Activated naive CD4-positive, alpha-beta T cell treated with anti-CD3 and anti-CD28 coated beads, Interleukin-2, amount 50 U/mL, for 24 hours (primary cell): Measurements from ENCODE around the gene KCNH8.

Experiments
- H3K27ac Mint-ChIP-seq: one replicate; pipeline ENCODE4 v1.8.0; 2021; ENCODE audit warnings: mild to moderate bottlenecking, mixed read lengths
- H3K27me3 Mint-ChIP-seq: one replicate; pipeline ENCODE4 v1.8.0; 2021; ENCODE audit warnings: mixed read lengths
- H3K36me3 Mint-ChIP-seq: one replicate; pipeline ENCODE4 v1.8.0; 2021; ENCODE audit warnings: mixed read lengths
- H3K4me1 Mint-ChIP-seq: one replicate; pipeline ENCODE4 v1.8.0; 2021; ENCODE audit warnings: mixed read lengths
- H3K4me3 Mint-ChIP-seq: one replicate; pipeline ENCODE4 v1.8.0; 2021; ENCODE audit warnings: mild to moderate bottlenecking, mixed read lengths
- H3K9me3 Mint-ChIP-seq: one replicate; pipeline ENCODE4 v1.8.0; 2021; ENCODE audit warnings: mixed read lengths

KCNH8 gene

DNA sequence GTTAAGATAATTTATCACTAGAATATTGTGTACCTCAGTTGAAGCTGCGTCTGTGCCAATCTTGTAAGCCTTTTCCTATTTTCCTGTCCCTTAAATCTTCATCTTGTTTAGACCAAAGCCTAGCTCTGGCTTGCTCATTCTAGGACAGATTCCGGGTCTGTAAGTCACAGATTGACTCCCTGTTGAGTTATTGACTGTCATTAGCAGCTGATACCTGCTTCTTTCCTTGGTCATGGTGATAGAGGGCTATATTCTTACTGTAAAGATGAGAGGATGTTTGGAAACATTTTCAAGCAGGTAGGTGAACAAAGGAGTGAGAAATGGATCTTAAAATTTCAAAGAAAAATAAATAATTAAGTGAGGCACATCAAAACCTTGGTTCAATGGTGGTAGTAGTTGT is 200.2 kb downstream of the KCNH8 start:
- no peaks in the 10 kb centered on the region for H3K36me3 Mint-ChIP-seq
- H3K27ac Mint-ChIP-seq = no peak overlapping the region
- H3K4me1 Mint-ChIP-seq = no peaks in the 10 kb centered on the region
- no peaks in the 10 kb centered on the region for H3K9me3 Mint-ChIP-seq
- H3K4me3 Mint-ChIP-seq = no peak overlapping the region
- H3K27me3 Mint-ChIP-seq = peaks cover 8% of the 10 kb centered on the region

DNA sequence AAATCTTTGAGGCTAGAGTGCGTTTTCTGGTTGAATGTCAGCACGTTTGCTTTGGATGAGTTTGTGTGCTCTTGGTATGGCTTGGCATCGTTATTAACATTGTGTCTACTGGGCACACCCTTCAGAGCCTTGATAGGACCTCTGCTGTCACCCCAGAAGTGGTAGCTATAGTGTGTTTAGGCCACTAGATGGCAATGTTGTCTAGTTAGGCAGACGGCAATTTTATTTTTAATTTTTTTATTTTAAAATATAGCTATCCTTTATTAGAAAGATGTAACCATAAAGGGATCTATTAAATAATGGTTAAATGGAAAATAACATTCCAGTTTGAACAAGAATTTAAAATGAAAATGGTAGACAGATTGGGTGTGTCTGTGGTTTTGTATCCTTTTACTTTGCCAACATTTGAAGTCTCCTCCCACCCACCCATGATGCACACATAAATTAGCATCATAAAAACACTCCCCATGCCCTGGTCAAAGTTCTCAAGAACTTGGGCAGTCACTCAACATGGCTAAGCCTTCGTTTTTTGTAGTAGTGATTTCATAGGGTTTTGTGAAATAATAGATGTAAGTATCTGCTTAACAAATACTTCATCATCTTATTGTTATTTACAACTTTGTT is 200.7 kb downstream of the KCNH8 start:
- Mint-ChIP-seq H3K4me3 (no peak overlapping the region), H3K9me3 (no peaks in the 10 kb centered on the region), H3K27ac (no peak overlapping the region), H3K27me3 (peaks cover 8% of the 10 kb centered on the region), H3K4me1 (no peaks in the 10 kb centered on the region), H3K36me3 (no peaks in the 10 kb centered on the region)

DNA sequence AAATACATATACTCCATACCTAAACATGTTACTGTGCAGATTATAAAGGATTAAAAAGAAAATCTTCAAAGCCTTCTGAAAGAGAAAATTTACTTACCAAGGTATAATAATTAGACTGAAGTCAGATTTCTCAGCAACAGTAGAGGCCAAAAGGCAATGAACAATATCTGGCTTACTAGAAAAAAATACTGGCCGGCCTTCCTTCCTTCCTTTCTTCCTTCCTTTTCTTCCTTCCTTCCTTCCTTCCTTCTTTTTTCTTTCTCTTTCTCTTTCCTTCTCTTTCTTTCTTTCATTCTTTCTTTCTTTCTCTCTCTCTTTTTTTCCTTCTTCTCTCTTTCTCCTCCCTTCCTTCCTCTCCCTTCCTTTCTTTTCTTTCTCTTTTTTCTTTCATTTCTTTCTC is 209.6 kb downstream of the KCNH8 start:
- Mint-ChIP-seq H3K27ac (no peak overlapping the region), H3K4me1 (no peaks in the 10 kb centered on the region), H3K27me3 (no peaks in the 10 kb centered on the region), H3K4me3 (no peak overlapping the region), H3K36me3 (no peaks in the 10 kb centered on the region), H3K9me3 (no peaks in the 10 kb centered on the region)

DNA sequence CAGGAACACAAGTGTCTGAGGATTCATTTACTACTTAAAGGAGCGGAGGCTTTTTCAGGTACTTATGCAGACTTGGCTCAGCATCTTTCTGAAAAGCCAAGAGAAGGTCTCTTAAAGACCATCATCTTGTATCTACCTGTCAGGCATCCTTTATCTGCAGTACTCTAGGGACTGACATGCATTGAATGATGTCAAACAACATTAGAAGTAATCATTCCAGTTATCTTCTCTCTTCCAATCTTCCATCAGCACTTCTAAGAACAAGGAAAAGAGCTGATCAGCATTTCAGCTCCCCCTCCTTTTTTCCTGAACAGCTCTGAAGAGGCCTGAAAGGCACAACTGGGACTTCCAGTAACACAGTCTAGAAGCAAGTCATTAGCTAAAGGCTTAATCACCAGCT is 214.8 kb downstream of the KCNH8 start:
- Mint-ChIP-seq H3K27me3 (no peaks in the 10 kb centered on the region), H3K36me3 (no peaks in the 10 kb centered on the region), H3K9me3 (no peaks in the 10 kb centered on the region), H3K27ac (no peak overlapping the region), H3K4me3 (no peak overlapping the region), H3K4me1 (no peaks in the 10 kb centered on the region)

DNA sequence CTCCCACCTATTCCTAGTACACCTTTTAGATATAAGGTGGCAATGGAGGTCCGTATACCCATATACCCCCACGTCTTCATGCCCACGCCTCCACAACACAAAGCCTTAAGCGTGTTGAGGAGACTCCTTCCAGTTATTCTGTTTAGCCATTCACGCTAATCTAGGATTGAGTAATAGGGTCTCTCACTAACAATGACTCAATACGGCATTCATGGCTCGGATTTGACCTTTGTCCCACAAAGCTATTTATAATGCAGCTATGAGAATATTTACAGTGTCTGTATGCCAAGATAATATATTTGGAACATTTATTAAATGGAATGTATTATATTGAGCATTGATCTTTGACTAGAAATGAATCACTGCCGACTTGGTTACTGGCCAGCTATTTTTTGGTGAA is 215.8 kb downstream of the KCNH8 start:
- no peak overlapping the region for H3K4me3 Mint-ChIP-seq

DNA sequence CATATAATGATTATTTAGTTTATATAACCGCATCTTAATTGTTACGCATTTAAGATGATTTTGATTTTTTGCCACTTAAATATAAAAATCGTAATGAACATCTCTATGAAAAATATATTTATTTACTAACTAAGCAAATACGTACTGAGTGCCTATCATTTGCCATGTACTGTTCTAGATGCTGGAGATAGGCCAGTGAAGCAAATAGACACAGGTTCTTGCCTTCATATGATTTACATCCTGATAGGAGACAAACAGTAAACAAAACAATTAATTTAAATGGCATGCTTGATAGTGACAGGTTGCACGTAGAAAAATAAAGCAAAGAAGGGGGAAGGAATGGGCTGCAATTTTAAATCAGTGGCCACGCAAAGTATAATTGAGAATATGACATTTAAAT is 217.2 kb downstream of the KCNH8 start:
- H3K4me3 Mint-ChIP-seq = no peak overlapping the region
- no peaks in the 10 kb centered on the region for H3K27me3 Mint-ChIP-seq
- H3K36me3 Mint-ChIP-seq = no peaks in the 10 kb centered on the region
- no peak overlapping the region for H3K27ac Mint-ChIP-seq
- H3K9me3 Mint-ChIP-seq = no peaks in the 10 kb centered on the region
- no peaks in the 10 kb centered on the region for H3K4me1 Mint-ChIP-seq

More for the DNA sequence above, 215.8 kb downstream of the KCNH8 start:
- H3K4me1 Mint-ChIP-seq = no peaks in the 10 kb centered on the region
- H3K36me3 Mint-ChIP-seq = no peaks in the 10 kb centered on the region
- H3K27ac Mint-ChIP-seq = no peak overlapping the region
- no peaks in the 10 kb centered on the region for H3K9me3 Mint-ChIP-seq
- H3K27me3 Mint-ChIP-seq = no peaks in the 10 kb centered on the region

DNA sequence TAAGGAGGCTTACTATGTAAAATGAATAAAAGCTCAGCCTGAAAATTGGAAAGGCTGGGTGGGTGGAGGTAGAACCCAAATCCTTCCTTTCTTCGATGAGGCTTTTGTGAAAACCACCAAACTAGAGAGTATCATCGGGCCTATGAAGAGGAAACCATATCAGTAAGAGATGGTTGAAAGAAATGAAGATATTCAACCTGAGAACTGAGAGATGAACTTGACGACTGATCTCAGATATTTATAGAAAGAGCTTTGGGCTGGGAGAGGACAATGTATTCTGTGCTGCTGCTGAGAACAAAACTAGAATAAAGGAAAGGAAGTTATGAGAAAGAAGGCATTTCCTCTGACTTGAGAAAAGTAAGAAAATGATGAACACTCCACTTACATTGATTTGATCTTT is 236.6 kb downstream of the KCNH8 start:
- no peak overlapping the region for H3K4me3 Mint-ChIP-seq
- no peaks in the 10 kb centered on the region for H3K36me3 Mint-ChIP-seq

DNA sequence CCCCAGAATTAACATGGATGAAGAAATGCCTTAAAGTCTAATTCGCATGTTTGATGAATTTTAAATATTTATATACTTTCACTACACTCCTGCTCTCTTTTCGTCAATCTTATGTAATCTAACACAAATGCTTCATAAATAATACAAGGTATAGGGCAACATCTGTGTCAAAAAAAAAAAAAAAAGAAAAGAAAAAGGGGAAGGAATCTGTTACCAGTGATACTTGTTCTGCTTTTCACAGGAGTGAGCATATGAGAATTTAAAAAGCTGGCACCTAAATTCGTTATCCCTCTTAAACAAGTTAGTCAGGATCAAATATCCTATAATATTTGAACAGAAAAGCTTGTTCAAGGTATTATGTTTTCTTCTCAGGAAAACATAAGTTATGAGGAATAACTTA is 243.8 kb downstream of the KCNH8 start:
- Mint-ChIP-seq H3K27ac (no peak overlapping the region), H3K27me3 (peaks cover 6% of the 10 kb centered on the region), H3K9me3 (no peaks in the 10 kb centered on the region), H3K36me3 (no peaks in the 10 kb centered on the region), H3K4me3 (no peak overlapping the region), H3K4me1 (no peaks in the 10 kb centered on the region)

More for the DNA sequence above, 236.6 kb downstream of the KCNH8 start:
- H3K9me3 Mint-ChIP-seq = no peaks in the 10 kb centered on the region
- H3K4me1 Mint-ChIP-seq = no peaks in the 10 kb centered on the region
- H3K27ac Mint-ChIP-seq = no peak overlapping the region
- no peaks in the 10 kb centered on the region for H3K27me3 Mint-ChIP-seq

DNA sequence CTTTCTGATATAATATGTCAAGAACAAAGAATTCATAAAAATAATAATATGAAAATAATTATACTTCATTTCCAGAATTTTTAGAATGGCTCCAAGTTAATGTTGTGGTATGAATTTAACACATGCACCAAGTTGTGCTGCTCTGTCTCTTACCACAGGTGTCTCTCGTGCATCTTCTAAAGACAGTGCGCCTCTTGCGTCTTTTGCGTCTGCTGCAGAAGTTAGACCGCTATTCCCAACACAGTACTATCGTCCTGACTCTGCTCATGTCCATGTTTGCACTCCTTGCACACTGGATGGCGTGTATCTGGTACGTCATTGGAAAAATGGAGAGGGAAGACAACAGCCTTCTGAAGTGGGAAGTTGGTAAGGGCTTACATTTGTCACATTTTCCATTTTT is 246.6 kb downstream of the KCNH8 start:
- H3K27me3 Mint-ChIP-seq = peaks cover 6% of the 10 kb centered on the region
- no peaks in the 10 kb centered on the region for H3K36me3 Mint-ChIP-seq
- H3K9me3 Mint-ChIP-seq = no peaks in the 10 kb centered on the region
- H3K4me3 Mint-ChIP-seq = no peak overlapping the region
- H3K4me1 Mint-ChIP-seq = no peaks in the 10 kb centered on the region
- no peak overlapping the region for H3K27ac Mint-ChIP-seq

DNA sequence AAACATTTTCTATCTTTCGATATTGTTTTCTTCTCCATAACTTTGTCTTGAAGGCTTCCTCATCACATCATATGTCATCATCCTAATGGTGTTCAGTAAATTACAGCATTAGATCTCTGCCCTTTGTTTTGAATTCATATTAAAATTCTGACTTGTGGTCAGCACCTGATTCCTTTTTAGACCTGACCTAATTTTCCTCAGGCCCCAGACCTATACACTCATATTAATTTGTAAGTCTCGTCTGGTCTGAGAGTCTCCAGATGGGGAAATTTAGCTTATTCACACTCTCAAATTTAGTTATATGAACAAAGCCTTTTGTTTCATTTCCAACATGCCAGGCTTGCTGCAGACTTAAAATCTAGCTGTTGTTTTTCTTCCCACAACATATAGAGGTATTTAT is 248.4 kb downstream of the KCNH8 start:
- no peaks in the 10 kb centered on the region for H3K4me1 Mint-ChIP-seq
- H3K9me3 Mint-ChIP-seq = no peaks in the 10 kb centered on the region
- peaks cover 5% of the 10 kb centered on the region for H3K27me3 Mint-ChIP-seq
- H3K4me3 Mint-ChIP-seq = no peak overlapping the region
- no peak overlapping the region for H3K27ac Mint-ChIP-seq
- no peaks in the 10 kb centered on the region for H3K36me3 Mint-ChIP-seq

DNA sequence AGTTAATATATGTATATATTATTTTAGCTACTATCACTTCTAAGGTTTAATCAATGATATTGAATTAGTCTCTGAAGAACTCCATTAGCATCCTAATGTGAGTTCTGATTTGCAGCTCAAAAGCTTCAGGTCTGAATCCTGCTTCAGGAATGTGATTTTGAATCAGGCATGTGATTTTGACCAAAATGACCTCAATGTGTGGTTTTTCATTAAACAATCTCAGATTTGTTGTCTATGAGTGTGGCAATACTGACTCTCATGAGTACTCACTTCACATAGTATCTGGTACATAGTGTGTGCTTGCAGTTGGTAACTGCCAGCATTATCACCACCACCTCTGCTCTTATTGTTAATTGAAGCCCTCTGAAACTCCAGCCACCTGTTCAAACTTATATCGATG is 251.0 kb downstream of the KCNH8 start:
- Mint-ChIP-seq H3K27me3 (peaks cover 2% of the 10 kb centered on the region), H3K36me3 (no peaks in the 10 kb centered on the region)

DNA sequence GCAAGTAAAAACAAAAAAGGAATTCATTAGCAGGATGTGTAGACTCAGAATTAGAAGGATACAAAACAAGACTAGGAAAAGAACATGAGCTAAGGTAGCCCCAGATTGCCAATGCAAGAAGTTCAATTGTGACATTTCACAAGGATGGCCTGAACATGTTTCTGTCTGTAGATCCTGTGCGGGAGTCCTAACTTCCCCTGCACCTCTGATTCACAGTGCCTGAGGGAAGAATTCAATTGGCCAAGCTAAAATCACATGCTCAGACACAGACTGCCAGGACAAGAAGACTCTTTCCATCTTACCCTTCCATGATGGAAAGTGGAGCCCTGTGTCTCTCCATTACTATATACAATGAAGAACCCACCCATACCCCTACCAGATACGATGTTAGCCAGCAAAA is 251.5 kb downstream of the KCNH8 start:
- H3K4me1 Mint-ChIP-seq = no peaks in the 10 kb centered on the region
- H3K27me3 Mint-ChIP-seq = peaks cover 2% of the 10 kb centered on the region
- H3K27ac Mint-ChIP-seq = no peak overlapping the region

More for the DNA sequence above, 251.0 kb downstream of the KCNH8 start:
- no peak overlapping the region for H3K27ac Mint-ChIP-seq
- no peaks in the 10 kb centered on the region for H3K9me3 Mint-ChIP-seq
- no peak overlapping the region for H3K4me3 Mint-ChIP-seq
- H3K4me1 Mint-ChIP-seq = no peaks in the 10 kb centered on the region

DNA sequence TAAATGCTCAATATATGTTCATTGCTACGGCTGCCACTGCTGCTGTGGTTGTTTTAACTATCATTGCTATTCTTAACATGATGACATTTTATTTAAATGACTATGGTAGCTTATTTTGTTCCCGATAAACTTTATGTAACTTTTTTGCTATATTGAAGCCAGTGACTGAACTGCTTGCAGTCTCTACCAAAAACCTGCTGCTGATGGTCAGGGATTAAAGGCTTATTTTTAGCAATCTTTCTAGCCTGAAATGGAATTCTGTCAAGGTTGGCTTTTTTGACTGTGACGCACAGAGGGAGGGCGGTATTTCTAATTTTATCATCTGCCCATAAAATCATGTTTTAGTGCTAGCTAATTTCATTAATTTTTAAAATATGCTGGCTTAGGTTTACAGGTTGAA is 271.8 kb downstream of the KCNH8 start:
- H3K27ac Mint-ChIP-seq = no peak overlapping the region
- H3K4me3 Mint-ChIP-seq = no peak overlapping the region
- no peaks in the 10 kb centered on the region for H3K27me3 Mint-ChIP-seq
- H3K4me1 Mint-ChIP-seq = no peaks in the 10 kb centered on the region
- H3K9me3 Mint-ChIP-seq = no peaks in the 10 kb centered on the region
- H3K36me3 Mint-ChIP-seq = no peaks in the 10 kb centered on the region

More for the DNA sequence above, 251.5 kb downstream of the KCNH8 start:
- Mint-ChIP-seq H3K36me3 (no peaks in the 10 kb centered on the region), H3K4me3 (no peak overlapping the region), H3K9me3 (no peaks in the 10 kb centered on the region)

DNA sequence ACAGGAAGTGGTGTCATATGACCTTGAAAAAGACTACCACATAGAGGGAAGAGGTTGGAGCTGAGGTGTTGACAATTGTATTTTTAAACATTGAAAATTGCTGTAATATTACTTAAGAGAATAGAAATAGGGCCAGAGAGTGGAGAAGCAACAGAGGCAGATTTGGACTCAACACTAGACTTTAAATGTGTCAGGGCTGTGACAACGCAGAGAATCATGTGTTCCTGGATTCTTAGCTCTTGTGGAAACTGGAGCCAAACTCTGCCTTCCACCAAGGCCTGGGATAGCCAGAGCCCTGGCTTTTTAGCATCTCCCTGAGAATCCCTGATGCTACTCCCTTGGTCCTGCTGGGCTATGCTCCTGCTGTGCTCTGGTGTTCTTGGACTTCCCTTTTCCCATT is 277.5 kb downstream of the KCNH8 start:
- Mint-ChIP-seq H3K4me3 (no peak overlapping the region), H3K27ac (no peak overlapping the region), H3K36me3 (no peaks in the 10 kb centered on the region), H3K9me3 (no peaks in the 10 kb centered on the region), H3K27me3 (no peaks in the 10 kb centered on the region), H3K4me1 (no peaks in the 10 kb centered on the region)

DNA sequence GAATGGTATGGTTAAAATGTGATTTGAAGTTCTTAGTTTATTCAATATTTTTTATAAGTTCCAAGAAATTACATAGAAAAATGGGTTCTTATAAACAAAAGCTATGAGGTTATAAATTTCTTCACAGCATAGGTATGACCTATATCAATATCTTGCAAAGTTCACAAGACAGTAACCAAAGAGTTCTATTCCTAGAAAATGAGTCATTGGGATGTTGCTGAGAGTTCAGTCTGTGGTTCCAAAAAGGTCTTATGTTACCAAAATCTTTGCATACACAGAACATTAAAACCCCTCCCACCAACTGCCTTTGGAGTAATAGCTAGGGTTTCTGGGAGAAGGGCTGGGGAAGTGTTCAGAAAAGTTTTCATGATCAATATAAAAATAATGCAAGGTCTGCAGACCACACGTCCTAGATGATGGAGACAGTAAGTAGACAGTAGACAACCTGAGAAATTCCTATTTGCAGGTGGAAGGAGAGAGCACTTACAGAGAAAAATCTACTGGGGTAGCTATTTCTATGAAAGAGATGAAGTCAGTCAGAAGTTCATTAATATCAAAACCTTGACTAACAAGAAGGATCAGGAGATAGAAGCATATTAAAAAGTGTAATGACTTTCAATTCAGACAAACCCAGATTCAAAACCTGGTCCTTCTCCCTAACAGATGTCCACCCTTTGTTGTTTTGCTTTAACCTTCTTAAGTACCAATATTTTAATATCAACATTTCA is 279.3 kb downstream of the KCNH8 start:
- no peaks in the 10 kb centered on the region for H3K4me1 Mint-ChIP-seq
- no peaks in the 10 kb centered on the region for H3K9me3 Mint-ChIP-seq
- H3K36me3 Mint-ChIP-seq = no peaks in the 10 kb centered on the region
- no peaks in the 10 kb centered on the region for H3K27me3 Mint-ChIP-seq
- H3K4me3 Mint-ChIP-seq = no peak overlapping the region
- no peak overlapping the region for H3K27ac Mint-ChIP-seq

DNA sequence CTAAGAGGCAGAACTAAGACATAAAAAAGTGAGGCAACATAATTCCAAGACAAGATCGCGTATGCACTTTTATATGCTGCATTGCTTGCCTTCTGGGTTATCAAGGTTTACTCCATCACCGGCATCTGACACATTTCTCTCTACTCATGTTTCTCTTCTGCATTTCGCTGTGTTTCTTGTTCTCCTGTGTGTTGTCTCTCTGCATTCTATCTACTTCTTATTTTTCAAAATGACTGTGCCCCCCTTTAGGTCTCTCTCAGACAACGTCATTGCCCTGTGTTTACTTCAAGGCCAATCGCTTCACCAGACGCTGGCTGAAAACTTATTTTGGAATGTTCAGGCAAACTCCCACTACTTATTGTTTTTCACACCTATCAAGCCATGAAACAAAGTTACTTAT is 280.4 kb downstream of the KCNH8 start:
- H3K4me1 Mint-ChIP-seq = no peaks in the 10 kb centered on the region
- no peaks in the 10 kb centered on the region for H3K27me3 Mint-ChIP-seq
- no peaks in the 10 kb centered on the region for H3K36me3 Mint-ChIP-seq
- no peak overlapping the region for H3K4me3 Mint-ChIP-seq
- no peaks in the 10 kb centered on the region for H3K9me3 Mint-ChIP-seq
- no peak overlapping the region for H3K27ac Mint-ChIP-seq

DNA sequence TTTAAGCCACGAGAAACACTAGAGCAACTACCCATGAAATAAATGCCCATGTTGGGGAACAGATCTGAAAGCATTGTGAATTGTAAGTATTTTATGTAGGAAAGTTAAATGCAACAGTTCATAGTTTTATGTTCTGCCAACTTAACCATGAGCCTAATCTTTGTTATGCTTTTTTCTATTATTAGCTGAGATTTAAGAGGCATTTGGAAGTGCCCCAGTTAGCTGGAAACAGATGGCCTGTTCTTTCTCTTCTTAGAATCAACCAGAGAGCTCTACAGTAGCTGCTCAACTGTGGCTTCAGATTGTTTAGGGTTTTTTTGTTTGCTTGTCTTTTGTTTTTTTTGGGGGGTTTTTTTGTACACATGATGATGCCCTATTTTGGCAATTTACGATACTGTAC is 284.4 kb downstream of the KCNH8 start:
- Mint-ChIP-seq H3K9me3 (no peaks in the 10 kb centered on the region), H3K4me3 (no peak overlapping the region), H3K27me3 (no peaks in the 10 kb centered on the region), H3K36me3 (no peaks in the 10 kb centered on the region), H3K4me1 (no peaks in the 10 kb centered on the region), H3K27ac (no peak overlapping the region)
